Measurements from ENCODE around the gene NDUFA13.
A peak's percentile ranks its signal among the peaks of the same experiment; 100 is the strongest.
"Not testable (repeated sequence)": the region's sequence is repeated elsewhere in the genome, so short reads cannot be mapped to it uniquely, and the experiment has no call there.

NDUFA13 gene

DNA sequence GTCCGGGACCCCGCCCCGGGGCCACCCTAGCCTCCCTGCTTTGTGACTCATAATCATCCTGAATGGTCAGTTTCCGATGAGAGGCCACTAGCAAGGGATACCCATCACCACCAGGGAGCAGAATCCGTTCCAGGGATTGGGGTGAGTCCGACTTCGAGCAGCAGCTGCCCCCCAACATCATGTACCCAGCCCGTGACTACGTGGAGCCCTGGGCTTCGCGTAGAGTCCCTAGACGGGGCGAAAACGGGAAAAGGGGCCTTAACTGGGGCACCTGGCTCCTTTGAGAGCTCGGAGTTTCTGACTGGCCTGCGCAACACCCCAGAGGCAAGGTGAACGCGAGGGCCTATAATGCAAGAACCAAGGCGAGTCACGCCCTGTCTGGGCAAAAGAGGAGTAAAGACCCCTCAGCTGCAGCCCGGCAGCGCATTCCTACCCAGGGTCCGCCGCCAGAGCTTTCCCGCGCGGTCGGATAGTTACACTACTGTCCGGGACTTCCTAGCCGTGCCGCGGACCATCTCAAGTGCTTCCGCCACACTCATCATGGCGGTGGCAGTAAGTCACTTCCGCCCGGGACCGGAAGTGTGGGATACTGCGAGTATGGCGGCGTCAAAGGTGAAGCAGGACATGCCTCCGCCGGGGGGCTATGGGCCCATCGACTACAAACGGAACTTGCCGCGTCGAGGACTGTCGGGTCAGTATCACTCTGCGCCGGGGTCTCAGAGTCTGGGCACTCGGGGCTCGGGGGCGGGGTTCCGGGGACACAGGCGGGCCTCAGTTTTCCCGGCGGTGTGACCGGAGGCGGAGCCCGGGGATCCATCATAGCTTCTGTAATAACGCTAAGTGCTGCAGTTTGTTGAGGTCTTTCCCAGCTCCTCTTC lies at the start of gene NDUFA13:
NDUFA13 (plus strand) TSS at position 584 of the 878 bp plus-strand sequence; CDS start at position 598, 14 bp downstream.
- DNase-seq (ENCODE audit: low read depth): peak; percentile 93

DNA sequence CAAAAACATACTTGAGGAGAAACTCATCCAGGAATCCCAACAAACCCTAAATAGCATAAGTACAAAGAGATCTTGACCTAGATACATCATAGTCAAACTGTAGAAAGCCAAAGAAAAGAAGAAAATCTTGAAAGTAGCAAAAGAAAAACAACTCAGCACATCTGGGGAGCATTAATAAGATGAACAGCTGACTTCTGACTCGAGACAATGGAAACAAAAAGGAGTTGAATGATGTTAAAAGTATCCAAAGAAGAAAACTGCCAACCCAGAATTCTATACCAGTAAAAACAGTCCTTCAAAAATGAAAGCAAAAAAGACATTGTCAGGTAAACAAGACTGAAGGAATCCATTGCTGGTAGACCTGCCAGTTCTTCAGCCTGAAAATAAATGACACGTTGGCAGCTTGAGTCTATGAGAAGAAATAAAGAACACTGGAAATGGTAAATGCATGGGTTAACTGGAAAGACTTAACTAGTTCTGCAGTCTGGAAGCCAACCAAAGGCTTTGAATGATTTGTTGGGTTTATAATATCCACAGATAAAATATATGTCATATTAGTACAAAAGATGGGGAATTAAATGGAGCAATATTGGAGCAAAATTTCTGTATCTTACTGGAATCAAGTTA lies 47.5 kb upstream of the NDUFA13 start:
- DNase-seq (ENCODE audit: low read depth): no peak

DNA sequence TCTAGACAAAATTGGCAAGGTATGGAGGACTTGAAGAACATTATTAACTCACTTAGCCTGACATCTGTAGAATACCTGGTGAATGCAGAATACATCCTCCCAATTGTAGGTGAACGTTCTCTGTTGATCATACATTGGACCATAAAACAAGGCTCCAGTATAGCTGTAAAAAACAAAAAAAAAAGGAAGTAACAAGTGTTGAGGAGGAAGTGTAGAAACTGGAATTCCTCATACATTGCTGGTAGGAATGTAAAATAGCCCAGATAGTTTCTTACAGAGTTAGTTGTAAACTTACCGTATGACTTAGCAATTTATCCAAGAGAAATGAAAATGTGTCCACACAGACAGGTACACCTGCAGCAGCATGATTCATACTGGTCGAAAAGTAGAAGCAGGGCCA lies 45.4 kb upstream of the NDUFA13 start:
- DNase-seq (ENCODE audit: low read depth): no peak

DNA sequence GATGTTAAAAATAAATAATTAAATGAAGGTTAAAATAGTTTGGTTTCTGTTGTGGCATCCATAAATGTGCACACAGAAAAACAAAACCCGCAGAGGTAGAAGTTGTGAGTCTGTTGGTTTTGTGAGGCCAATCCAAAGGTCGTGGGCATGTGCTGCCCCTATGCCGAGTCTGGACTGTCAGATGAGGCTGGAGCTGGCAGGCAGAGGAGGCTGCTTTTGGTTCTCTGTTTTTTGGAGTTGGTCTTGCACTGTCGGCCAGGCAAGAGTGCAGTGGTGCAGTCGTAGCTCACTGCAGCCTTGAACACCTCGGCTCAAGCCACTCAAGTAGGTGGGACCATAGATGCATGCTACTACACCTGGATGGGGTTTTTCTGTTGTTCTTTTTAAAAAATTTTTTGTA lies 44.3 kb upstream of the NDUFA13 start:
- DNase-seq (ENCODE audit: low read depth): no peak

DNA sequence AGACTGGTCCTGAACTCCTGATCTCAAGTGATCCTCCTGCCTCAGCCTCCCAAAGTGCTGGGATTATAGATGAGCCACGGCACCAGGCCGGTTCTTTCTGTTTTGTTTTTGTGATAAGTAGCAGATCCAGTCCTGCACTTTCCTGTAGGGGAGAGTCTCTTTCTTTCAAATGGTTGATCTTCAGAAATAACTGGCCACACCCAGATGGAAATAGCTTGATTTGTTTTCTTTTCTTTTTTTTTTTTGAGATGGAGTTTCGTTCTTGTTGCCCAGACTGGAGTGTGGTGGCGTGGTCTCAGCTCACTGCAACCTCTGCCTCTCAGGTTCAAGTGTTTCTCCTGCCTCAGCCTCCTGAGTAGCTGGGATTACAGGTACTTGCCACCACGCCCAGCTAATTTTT lies 43.9 kb upstream of the NDUFA13 start:
- DNase-seq (ENCODE audit: low read depth): not testable (repeated sequence)

DNA sequence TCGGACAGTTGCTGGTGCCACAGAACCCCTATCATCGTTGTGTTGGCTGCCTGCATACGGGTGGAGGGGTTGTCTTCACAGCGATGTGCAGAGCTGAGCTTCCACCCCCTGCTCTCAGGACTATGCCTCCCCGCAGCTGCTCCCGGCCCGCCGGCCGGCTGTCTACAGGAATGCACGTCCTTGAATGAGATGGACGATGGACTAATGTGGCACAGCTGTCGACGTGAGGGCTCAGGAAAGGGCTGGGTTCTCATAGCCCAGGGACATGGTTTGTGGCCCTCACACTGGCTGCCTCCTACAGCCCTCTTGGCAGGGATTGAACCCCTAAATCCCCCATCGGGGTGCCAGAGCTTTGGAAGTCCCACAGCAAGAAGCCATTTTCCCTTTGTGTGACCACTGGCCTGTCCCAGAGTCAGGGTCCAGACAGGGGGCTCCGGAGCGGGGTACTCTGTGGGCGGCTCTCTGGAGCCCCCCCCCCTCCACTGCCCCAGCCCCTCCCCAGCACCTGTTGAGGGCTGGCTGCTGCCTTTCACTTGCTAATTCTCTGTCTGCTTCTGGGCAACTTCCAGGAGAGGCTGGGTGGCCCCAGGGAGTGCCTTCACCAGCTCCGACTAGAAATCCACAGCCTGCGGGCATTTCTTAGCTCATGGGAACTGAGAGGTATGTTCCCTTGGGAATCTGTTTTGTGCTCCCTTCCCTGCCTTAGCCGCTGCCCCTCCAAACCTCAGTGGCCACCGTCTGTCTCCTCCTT lies 40.8 kb upstream of the NDUFA13 start:
- DNase-seq (ENCODE audit: low read depth): no peak

DNA sequence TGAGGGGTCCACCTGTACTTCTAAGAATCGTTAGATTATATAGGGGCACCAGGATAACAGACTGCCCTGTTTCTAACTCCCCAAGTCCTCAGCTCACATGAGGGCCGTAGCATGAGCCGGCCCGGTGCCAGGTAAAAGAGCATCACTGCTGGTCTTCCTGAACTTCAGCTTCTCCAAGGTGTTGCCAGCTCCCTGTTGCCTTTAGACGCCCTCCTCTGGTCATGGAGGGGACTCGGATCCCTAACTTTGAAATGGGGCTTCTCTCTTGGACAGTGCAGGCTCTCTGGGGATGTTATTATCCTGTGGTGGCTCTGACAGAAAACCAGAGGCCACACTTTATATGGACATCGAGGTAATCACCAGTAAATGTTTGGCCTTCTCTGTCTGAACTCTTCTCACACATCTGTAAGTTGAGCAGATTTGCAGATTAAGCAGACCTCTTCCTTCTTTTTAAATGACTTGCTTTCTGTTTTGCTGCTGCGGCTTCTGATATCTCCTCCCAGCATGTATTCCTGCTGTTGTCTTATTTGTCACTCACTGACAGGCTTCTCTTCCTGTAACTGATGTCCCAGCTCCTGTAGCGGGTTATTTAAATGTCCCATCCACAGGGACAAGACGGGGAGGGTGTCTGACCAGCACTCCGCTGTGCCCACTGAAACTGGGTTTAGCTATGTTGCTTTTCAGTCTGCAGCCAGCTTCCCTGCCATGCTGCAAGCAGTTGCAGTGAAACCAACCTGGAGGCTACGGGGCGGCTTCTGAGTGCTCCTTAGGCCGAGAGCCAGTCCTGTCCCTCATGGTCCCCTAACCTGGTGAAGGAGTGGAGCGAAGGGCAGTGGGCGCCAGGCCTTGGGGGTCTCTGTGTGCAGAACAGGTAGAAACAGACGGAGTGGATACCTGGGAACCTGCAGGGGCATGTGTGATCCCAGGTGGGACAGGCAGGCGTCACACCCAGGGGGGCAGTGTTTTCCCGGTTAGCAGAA lies 39.9 kb upstream of the NDUFA13 start:
- no peak for DNase-seq (ENCODE audit: low read depth)

DNA sequence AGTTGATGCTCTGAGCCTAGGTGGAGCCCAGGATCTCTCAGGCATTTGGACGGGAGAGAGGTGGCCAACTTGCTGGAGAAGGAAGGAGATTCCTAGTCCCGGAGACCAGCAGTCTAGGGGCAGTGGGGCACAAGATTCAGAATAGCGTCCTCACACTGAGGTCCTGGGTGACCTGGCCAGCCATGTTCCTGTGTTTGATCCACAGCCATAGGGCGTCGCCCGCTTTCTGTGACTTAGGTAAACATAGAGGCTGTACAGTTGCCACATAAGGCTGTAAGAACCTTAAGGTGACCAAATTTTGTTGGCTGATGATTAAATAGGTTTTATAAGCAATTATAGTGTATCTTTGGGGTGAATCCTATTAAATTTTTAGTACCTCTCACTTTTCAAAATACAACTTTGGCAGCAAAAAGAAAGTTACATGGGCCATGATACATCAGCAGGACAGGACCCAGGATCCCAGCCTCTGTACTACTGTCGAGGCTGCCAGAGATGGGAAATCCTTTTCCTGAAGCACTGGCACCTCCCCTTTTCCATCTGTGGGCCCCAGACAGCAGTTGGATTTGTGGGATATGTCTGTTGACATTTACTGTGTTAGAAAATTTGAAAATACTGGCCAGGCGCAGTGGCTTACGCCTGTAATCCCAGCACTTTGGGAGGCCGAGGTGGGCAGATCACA lies 38.2 kb upstream of the NDUFA13 start:
- DNase-seq (ENCODE audit: low read depth): no peak

DNA sequence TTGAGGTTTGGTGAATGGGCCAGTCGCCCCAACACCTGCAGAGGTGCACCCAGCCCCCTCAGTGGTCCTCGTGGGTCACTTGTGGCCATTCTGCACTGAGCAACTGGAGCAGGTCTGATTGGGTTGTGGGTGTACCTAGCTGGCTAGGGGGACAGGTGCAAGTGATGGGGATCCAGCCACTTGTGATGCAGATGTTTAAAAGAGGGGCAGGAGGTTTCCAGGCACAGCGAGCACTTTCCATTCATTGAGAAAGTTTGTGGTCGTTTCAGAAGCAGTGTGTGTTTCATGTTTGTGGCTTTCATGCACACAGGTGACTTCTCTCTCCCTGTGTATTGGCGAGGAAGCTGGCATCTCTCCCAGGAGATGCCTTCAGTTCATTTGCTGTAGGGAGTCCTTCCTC lies 35.3 kb upstream of the NDUFA13 start:
- no peak for DNase-seq (ENCODE audit: low read depth)

DNA sequence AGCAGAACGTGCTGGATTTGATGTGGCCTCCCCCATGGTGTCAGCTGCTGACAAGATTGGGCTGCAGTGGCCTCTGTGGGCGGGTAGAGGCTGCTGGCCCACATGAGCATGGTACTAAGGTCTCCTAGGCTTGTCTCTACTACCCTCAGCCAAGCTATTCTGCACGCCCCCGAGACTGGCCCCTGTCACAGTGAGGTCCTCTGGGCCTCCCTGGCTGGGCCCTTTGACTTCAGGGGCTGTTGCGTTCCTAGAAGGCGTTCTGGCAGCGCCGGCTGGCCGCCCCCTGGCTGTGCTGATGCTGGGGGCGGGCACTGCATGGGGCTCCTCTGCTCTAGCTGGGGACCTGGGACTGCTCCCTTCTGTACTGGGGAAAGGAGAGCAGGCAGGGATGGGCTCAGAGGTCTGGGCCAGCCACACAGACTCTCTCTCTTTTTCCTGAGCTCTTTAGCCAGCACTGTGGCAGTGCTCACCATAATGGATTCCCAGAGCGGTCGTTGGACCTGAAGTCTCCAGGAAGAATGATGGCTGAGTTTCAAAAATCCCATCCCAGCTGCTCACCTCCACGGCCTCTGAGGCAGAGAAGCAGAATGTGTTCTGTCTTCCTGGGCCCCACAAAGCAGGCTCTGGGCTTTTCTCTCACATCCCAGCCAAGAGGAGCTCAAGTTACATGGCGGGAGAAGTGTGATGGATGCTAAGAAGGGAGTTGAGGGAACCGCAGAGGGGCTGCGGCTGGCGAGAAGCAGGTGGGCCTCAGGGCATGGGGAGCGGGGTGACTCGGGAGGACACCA lies 33.0 kb upstream of the NDUFA13 start:
- DNase-seq (ENCODE audit: low read depth): no peak

DNA sequence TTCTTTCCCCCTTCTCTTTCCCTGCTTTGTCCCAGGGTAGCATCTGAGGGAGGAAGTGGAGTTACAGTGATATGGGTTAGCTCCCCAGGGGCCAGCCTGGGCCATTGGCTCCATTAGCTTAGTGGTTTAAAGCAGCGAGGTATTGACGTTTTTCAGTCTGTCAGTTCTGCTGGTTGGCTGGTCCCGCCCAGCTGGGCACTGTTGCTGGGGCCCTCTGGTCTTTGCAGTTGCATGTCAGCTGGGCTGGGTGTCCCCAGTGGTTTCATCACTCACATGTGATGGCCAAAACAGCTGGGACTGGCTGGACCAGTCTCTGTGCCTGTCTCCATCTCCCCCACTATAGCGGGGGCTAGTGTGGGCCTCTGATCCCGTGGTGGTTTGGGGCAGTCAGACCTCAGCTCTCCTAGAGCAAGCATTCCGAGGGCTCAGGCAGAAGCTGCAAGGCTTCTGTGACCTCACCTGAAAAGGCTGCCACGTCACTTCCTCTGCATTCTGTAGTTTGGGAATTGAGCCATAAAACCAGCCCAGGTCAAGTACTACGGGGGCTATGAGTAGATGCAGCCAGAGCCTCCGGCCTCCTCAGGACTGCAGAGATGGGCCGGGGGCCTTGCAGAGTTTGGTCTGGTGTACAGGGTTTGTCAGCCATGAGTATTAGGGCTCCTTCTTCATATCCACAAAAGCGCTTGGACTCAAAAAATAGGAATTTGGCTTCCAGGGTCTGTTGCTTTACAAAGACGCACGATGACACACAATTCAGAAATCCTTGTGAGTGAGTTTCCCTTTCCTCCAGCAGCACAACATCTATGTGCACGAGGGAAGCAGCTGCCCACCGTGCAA lies 30.6 kb upstream of the NDUFA13 start:
- DNase-seq (ENCODE audit: low read depth): no peak

DNA sequence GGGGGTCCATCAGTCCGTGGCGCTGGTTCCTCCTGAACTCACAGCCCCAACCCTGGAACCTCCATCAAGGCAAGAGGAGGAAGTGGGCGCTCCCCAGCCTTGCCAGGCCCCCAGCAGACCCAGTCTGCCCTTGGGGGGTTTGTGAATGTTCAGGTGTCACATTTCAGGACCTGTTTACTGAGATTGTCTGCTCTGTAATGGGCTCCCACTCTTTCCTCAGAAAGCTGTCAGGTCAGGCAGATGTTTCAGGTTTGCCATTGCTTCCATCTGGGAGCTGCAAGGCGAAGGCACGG lies 30.1 kb upstream of the NDUFA13 start:
- no peak for DNase-seq (ENCODE audit: low read depth)

DNA sequence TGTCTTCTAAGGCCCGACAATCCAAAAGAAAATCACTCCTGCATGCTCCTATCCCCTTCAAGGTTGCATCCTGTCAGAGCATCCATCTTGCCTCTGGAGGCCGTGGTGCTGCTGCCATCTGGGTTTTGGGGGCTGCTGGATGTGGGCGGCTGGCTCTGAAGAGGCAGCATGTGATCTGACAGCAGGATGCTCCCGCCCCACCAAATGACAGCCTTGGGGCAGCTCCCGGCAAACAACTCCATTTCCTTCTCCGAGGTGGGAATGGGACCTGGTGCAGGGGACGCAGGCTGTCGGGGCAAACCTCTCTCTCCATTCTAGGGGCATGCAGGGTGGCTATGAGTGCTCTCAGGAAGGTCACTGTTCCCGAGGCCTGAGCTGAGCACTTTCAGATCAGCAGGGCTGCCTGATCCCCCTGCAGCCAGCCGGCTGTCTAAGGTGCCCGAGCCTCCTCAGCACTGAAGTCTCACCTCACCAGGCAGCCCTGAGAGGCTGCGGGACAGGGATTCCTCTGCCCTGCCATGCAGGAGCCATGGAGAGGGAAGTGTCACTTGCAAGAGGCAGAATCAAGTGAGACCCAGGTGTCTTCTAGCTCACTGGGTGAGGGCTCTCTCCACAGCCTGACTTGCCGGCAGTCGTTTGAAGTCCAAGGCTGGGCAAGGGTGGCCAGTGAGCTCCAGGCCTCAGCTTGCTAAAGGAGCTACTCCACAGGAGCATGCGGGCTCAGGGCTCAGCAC lies 29.5 kb upstream of the NDUFA13 start:
- no peak for DNase-seq (ENCODE audit: low read depth)

DNA sequence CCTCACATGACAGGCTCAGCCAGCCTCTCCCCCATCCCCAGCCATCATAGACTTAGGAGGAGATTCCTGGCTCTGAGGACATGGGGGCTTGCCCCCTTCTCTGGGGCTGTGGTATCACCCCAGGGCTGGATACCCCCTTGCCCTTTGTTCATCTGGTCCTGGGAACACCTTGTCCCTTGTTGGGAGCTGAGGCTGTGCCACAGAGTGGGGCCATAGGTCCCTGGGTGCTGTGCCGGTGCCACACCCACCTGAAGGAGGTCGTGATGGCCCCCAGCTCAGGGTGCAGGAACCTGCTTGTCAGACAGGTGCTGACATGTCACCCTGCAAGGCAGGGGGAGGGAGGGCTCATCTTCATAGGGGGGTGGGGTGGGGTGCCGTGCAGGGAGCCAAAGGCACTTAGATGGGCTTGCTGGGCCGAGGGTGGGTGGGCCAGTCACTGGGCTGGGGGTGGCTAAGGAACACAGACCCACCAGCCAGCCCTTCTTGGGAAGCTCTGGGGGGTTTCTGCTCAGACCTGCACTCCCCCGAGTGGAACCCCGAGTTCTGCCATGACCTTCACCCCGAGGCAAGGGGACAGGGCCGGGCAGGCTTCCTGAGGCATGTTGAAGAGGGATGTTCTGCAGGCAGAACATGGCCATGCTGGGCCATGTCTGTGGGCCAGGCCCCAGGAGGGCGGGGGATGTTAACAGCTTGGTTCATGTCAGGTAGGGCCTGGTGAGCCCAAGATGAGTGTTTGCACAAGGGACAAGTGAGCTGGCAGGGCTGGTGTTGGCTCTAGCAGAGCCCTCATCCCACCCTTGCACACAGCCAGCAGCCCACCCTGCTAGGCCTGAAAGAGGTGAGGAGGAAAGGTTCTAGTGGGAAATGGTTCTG lies 28.7 kb upstream of the NDUFA13 start:
- DNase-seq (ENCODE audit: low read depth): no peak

DNA sequence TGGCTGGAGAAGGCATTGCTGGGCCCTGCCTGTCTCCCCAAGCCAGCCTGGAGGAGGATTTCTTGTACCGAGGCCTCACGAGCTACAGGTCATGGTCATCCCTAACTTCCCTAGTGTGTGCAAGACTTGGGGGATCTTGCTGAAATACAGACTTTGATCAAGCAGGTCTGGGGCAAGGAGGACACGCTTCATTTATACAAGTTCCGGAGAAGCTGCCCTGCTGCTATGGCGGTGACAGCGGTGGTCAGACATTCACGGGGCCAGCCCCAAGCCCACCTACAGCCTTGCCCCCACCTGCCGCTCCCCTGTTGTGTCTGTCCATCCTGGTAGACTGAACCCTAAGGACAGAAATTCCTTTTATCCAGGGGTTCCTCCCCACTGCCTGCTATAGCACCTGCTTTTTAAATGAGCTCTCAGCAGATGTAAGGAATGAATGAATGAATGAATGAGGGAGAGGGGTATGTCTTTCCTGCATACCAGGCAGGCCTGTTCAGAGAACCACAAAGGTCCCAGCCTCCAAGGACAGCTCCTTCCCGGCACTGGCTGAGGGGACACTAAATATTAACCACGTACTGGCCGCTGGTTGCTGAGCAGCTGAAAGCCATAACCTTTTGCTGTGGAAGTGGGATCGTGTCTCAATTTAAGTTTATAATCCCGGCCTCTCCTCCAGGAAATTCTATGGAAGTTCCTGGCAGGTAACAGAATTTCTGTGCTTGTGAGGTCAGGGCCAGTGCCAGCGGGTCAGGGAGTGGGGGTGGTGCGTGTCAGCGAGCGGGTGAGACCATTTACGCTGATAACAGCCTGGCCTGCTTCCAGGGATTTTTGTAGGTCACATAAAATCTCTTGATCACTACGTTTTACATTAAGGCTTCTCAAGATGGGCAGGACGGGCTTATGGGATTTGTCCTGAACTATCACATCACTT lies 27.8 kb upstream of the NDUFA13 start:
- DNase-seq (ENCODE audit: low read depth): no peak

DNA sequence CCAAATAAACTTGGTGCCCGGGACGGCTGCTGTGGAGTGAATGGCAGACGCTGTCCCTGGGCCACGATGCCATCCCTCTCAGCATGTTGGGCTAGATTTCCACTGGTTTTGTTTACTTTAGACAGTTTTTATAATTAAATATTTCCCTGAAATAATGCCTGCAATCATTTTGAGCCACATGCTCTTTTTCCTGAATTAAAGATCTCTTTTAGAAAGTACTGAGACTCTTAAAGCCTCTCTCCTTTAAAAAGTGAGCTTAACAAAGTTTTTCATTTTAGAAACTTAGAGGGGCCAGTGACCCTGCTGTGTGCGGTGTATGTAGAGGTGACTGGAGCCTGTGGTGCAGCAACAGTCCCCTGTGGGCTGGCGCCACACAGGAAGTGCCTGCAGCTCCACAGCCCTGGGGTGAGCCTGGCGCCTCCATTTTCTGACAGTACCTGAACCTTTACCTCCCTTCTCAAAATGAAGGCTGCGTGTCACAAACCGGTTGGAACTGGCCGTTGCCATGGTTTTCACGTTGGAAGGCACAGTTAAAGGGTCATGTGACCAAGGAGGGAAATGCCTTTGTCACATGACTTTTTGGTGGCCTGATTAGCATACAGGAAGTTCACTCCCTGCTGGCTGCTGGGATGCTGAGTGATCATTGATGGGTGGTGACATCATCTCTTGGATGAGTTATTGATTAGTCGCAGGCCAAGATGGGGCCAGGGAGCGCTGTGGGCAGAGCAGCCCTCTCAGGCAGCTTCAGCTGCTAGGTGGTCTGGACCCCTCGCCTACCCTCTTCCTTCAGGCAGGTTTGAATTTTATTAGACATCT lies 26.9 kb upstream of the NDUFA13 start:
- DNase-seq (ENCODE audit: low read depth): peak; percentile 72
